HCEC 1CT (cell line): ENCODE results near the gene FGD5.

Experiments used
- DNase-seq: peaks from one replicate; pipeline ENCODE4 v3.0.0-alpha.2; 2017

The FGD5 gene

DNA sequence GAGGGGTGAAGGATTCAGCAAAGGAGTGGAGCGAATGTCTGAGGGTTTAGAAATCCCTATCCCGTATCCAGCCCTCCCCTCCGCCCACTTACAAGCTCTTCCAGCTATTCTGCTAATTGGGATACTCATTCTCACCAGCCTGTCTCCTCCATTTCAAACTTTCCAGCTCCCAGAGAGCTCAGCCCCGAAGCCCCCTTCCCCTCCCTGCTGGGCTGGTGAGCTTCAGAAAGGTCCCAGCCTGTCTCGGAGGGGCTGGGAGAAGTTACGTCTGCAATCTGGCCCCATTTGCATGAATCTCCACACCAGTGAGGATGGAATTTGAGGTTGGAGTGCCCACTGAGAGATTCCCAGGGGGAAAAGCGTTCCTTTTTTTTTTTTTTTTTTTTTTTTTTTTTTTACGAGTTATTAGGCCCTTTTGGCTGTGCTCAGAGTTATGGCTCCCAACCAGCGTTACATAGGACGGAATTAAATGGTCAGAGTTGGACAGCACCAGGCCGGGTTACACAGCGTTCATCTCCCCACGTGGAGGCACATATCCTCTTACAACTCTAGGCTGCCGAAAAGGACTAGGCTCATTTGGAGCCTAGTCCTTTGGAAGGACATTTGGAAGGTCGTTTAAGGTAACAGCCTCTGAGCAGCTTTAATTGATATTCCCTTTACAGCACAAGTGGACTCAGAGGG lies 34.6 kb downstream of the FGD5 start:
- DNase-seq: no peak

DNA sequence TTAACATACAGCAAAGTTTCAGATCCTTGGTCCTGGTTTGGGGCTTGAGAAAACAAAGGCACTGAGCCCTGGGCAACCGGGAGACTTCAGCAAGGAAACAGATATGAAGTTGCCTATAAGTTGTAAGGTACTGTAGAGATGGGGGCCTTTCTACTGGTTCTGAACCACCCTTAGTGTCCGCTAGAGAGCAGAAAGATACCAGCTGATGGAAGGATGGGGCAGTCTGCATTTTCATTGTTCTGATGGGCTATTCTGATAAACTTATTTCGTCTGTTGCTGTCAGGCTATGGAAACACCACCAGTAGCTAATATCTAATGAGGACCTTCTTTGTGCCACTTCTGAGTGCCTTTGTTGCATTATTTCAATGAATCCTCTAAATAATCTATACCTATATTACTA lies 38.7 kb downstream of the FGD5 start:
- no peak for DNase-seq

DNA sequence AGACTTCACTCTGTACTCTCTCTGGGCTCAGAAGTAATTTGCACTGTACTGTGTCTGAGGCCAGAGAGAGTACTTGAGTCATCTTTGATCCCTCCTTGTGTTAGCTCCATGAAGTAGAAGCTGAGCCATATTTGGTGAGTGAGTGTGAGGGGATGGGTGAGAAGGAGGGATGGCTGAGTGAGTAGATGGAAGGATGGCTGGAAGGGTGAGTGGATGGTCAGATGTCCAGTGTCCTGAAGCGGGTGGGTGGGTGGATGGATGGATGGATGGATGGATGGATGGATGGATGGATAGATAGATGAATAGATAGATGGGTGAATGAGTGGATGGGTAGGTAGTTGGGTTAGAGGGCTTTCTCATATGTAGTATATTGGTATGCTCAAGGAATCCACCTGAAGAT lies 39.3 kb downstream of the FGD5 start:
- no peak for DNase-seq

DNA sequence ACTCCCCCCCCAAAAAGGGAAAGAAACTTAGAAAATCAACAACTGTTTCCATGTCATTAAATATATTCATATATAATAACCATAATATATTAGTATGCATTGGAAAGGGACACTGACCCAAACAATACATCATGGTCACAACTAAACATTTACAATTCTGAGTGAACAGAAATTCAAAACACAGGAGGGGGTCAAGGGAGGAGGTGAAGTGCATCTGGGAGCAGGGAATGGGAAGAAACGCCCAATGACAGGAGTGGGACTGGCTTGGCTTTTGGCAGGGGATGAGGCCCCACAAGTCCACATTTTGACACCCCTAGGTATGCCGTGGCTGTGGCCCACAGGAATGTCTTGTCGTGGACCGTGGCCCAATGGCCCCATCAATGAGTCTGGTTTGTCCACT lies 41.1 kb downstream of the FGD5 start:
- no peak for DNase-seq

DNA sequence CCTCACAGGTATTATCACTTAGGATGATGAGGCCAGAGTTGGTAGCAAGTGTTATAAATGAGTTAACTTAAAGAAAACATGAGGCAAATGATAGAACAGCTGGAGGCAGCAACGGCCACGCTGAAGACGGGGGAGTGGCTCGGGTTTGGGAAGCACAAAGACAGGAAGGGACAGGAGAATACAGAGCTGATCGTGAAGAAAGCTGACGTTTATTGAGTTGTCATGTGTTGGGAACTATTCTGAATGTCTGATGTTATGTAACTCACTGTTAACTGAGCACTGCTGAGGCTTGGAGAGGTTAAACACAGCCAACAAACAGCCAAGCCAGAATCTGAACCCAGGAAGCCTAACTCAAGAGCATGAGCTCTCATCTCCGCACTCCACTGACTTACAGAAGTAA lies 42.3 kb downstream of the FGD5 start:
- DNase-seq: no peak

DNA sequence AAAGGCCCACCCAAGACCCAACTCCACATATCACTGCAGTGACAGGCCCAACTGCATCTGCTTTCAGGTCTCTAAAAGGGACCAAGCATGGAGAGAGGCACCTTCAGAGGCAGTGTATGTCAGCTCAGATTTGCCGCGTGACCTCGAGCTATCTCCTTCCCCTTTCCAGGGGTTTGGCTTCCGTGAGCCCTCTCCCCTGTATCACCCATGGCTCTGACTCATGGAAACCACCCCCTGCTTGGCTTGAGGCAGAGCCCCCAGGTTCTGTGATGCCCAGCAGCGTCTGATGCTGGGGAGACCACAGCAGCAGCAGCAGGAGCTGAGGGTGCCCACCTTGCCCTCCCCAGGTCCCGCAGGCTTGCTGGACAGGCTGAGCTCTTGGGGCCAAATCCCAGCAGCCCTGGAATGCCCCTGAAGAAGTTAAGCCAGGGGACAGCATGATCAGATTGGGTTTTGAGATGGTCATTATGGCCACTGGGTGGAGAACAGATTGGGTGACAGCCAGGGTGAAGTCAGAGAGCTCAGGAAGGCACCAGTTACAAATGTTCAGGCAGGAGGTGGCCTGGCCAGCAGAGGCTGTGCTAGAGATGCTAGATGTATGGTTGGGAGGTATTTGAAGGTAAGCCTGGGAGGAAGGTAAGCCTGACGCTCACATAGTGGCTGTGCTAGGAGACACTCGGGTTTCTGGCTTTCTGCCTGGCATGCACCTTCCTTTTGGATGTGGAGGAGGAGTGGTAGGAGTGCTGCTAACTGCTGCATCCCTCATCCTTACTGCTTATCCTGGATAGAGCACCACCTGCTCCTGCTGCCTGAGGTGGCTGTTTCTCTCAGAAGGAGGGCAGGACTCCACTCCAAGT lies 42.9 kb downstream of the FGD5 start:
- DNase-seq: no peak

DNA sequence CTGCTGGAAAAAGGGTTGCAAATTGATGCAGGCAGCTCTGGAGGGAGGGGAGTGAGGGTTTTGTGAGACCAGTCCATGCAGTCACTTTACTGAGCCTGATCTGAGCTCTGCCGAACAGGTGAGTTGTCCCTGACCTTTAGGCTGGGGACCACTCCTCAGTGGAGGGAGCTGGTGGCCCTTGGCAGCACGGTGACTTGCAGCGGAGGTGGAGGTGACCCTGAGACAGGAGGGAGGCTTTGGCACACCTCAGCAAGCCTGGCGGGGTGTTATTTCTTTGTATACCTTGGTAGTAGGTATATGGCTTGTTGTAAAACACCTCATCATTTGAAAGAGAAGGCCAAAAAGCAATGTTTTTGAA lies 43.5 kb downstream of the FGD5 start:
- DNase-seq: no peak

DNA sequence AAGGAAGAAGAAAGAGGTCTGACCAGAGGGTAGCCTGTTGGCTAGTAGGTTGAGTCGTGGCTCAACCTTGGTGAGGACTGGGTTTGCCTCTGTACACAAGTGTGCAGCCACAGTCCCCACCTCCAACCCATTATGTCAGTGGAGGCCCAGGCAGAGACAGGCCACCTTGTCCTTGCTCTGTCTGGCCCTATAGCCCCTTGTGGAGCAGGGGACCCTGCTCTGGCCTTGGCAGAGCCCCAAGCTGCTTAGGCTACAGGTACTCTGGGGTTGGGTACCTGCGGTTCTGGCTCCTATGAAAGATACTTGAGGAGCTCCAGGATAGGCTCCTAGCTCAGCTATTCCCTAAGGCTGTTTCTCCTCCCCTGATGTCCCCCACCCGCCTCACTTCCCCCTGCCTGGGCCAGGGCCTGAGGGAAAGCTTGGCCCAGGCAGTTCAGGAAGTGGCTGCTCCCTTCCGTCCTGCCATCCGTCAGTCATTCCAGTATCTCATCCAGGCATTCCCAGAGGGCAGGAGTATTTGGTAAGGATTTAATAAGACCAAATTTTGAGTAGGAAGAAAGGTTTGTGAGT lies 44.0 kb downstream of the FGD5 start:
- no peak for DNase-seq

DNA sequence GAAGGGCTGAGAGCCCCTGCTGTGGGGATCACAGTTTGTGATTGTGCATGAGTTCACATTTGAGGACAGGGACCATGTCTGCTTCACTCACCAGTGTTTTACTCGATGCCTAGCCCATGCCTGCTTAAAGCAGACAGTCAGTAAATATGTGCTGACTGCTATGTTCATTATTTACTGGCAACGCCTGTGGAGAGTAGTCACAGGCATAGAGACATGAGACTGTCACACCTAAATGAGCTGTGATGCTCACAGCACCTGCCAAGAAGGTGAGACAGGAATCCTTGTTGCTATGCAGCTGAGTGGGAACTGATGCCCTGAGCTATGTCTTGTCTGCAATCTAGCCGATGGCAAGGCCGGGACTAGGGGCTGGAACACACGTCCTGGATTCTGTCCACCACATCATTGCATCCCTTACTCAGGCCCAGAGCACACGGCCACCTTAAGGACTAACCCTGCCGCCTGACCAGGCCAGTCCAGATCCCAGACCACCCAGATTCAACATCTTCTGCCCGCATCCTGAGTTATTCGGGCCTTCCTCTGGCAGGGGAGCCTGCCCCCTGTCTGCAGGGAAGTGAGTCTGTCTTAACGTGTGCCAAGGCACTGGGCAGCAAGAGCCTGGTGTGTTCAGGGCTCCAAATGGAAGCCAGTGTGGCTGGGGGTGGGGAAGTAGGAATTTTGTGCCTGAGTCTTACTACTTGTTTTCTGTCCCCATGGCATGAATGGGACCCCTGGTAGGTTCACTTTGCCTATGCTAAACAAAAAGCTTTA lies 44.8 kb downstream of the FGD5 start:
- peak; percentile 5 for DNase-seq

DNA sequence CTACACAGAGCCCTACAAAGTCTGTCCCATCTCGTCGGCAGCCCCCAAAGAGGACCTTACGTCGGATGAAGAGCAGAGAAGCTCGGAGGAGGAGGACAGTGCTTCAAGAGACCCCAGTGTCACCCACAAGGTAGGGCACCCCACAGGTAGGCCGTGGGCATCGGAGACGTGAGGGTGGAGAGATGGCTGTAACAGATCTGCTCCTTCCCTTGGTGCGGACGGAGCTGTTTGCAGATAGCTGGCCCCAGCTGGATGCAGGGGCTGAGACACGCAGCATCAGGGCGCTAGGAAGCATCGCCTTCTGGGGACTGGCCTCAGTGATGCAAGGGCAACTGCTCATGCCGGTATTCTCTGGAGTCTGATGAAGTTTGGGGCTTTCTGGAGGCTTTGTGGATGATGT lies 45.4 kb downstream of the FGD5 start:
- DNase-seq: no peak

DNA sequence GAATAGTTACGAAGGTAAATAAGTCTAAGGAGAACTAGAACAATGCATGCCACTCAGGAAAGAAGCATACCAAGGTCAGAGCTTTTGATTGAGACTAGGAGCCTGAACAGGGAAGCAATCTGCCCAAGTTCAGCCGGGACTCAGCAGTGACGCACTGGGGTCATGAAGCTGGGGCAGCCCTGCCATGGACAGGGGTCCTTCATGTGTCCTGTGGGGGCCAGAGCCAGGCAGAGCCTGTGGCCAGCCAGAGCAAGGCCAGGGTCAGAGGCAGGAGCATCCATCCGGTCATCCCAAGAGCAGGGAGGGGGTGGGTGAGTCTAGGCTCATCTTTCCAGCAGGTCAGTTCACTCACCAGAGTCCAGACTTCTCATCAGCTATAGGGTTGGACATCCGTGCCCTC lies 47.9 kb downstream of the FGD5 start:
- no peak for DNase-seq

DNA sequence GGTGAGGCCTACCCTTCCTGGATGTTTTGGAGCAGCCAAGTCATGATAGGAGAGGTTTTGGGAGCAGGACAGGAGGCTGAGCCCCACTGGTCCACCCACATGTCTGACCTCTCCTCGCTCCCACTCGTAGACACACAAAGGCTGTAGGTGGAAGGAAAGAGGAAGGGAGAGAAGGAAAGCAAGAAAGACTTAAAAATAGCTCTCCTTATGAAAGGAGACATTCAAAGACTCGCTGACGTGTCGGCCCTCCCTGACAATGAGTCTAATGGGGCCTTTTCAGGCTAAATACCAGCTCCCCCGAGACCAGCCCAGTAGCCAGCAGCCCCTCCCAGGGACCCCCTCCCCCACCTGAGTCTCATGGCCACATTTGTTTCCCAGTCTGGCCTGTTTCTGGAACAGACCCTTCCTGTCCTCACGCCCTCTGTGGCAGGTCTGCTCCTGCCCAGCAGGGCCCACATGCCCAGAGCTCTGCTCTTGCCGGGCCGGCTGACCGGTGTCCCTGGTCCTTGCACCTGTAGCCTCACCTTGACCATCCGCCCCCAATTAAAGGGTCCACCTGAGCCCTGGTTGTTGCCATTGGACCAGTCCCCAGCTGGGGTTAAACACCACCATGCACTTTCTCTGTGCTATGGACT lies 49.3 kb downstream of the FGD5 start:
- DNase-seq: no peak

DNA sequence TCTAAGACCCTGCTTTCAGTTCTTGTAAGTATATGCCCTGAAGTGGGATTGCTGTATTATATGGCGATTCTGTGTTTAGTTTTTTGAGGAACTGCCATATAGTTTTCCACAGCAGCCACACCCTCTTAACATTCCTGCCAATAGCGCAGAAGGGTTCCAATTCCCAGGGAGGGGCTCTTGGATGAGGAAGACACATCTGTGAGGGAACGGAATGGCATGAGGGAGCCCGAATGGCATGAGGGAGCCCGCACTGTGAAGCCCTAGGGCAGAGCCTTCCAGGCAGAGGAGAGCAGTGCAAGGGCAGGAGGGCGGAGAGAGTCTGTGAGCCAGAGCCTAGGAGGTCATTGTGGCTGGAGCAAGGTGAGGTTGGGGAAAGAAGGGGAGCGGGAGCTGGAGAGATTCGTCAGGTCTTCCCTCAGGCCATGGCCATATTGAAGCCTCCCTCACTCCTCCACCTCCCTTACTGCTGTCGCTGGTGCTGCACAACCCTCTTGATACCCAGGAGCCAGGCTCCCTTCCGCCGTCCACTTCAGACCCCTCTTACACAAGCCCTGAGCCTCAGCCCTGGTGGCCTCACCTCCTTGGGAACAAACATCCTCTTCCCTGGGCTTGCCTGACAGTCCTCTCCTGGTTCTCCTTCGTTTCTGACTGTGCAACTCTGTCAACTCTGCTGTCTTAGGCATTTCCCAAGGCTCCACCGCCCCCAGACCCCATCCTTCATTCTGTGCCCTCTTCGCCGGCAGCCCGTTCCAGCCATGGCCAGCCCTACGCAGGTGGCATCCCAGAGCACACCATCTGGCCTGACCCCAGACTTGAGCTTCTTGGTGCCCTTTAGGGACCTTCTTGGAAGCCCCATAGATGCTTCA lies 51.4 kb downstream of the FGD5 start:
- no peak for DNase-seq

DNA sequence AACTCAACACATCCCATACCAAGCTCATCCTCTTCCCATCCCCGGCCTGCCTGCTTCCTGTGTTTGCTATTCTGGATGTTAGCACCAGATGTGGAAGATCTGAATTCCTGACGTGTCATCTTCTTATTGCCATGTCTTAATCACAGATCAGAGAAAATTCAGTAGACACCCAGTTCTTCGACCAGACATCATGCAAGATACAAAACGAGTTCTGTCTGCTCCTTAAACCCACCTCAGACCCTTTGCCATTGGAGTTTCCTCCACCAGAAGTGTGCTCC lies 52.0 kb downstream of the FGD5 start:
- no peak for DNase-seq

DNA sequence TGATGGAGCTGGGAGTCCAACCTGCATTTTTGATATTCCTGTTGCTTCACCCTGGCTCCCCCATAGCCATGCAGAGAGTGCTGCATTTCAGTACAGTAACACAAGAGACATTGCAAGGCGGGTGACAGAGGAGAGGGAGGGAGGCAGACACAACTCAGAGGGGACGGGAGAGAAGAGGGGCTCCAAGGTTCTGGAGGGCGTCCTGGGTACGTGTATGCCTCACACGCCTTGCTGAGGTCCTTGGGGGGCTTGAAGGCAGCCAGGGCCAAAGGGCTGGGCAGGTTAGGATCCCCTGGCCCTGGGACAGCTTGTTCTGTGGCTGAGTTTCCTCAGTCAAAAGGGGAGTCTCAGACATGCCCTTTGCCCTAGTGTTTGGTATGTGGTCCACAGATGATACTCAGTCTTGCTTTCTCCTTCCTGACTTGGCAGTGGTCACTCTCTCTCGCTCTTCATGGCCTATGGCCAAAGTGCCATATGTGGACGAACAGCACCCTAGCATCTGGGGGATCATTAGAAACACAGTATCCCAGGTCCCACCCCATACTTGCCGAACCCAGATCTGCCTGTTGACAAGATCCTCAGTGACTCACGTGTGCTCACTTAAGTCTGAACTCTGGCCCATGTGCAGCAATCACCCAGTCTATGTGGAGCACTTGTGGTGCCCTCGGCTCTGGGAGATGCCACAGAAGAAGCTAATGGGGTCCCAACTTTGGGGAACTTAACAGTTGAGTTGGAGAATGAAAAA lies 52.9 kb downstream of the FGD5 start:
- DNase-seq: no peak

DNA sequence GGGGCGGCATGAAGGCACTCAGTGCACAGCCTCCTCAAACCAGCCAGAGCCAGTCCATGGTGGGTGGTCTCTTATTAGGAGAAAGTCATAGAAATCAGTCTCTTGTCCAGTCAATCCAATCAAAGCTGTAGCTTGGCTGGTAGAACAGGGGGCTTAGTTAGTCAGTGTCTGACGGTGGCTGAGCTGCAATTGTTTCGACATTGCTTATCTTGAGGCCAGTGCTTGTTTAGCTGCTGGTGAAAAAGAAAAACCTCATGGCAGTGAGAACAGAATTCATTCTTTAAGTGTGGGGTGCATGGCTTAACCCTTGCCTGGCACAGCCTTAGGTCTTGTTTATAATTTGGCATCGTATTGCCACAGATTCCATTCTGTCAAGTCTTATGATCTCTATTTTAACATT lies 53.9 kb downstream of the FGD5 start:
- DNase-seq: no peak

DNA sequence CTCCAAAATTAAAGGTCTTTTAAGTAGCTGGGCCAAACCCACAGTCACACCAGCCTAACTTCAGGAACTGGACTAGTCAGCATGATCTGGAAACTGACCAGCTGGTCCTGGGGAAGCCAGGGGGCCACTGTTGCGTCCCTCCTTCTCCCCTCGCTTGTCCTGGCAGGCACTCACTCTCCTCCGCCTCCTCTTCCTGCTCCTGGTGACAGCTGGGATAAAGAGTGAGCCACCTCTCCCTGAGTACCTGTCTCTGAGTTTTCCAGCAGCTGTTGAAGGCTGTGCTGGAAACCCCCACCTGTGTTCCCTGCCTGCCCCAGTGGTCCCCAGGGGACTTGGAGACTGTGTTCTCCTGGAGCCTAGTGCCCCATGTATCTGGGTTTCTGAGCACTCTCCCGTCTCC lies 56.0 kb downstream of the FGD5 start:
- DNase-seq: no peak

DNA sequence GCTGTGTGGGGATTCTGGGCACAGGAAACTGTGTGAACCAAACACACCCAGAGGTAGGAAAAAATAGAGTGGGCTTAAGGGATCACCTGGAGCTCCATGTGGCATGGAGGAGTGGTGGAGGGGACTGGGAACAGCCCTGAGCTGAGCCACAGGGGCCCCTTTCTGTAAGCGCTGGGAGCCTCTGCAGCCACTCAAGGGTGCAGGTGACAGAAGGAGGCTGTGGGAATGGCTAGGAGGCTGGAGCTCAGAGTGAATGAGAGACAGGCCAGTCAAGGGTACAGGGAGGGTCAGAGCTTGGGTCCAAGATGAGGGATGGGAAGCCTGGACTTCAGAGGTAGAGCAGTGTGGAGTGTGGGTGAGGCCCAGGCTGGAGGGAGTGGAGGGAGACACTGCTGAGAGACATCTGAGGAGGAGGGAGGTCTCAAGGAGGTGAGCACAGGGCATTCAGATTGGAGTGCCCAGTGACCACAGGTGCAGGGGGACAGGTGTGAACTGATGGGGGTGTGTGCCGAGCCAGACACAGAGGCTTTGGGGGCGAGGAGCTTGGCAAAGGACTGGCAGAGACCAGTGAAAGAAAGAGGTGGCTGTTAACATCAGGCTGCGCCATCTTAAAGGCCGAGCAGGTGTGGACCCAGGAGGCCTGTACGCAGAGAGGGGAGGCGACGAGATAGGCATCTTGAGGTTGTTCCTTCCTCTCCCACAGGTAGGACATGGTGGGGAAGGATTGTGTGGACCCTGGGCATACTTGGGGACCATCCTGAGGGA lies 56.8 kb downstream of the FGD5 start:
- DNase-seq: no peak

DNA sequence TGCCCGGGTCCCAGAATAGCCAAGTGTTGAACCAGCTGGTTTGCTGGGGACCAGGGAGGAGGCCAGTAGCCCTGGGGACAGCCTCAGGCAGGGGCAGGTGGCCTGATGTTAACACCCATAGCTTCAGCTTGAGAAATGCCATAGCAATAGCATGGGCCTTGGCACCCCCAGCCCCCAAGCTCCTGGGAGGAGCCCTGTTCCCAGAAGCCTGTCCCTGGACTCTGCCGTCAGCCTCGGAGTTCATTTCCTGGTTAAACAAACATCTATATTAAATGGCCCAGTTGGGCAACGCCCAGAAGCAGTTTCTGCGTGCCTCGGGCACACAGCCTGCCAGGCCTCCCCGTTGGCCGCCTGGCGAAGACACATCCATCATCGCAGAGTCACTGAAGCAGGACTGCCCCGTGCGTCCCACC lies 58.2 kb downstream of the FGD5 start:
- DNase-seq: no peak

DNA sequence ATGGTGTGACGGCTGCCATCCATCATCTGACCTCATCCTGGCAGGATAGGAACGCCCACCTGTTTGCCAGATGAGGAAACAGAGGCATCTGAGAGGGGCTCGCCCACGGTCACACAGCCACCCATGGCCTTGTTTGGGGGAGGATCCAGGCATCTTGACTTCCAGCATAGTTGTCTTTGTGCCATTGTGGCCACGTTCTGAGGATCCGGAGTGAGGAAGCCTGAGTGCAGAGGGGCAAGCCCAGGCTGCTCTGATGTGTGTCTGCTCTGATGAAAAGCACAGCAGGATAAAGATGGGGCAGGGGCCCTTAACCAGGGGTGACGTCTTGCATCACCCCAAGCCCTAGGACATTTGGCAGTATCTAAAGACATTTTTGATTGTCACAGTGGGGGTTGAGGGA lies 58.7 kb downstream of the FGD5 start:
- no peak for DNase-seq
